ENCODE results near the gene SFMBT1. TPM values are rescaled to one million over a fixed set of nuclear protein-coding genes. Genes with fewer than 3 reads are reported as not detected.

SFMBT1 gene
- polyA plus RNA-seq, 1 donor from 2014 or later = 17.8 TPM

- peaks cover 4 to 8% (median 5%) of the 10 kb centered on the region in 3 donors for H3K4me1 Mint-ChIP-seq
- peaks cover 1% of the 10 kb centered on the region for H3K36me3 Mint-ChIP-seq
- no peak overlapping the region for H3K4me3 Mint-ChIP-seq
- no peaks in the 10 kb centered on the region for H3K27me3 Mint-ChIP-seq
- H3K9me3 Mint-ChIP-seq = no peaks in the 10 kb centered on the region
- H3K27ac Mint-ChIP-seq = no peak overlapping the region
Measured at GRCh38 chr3:53077476-53078220, 31.8 kb upstream of the SFMBT1 start.

GRCh38 chr3:53075743-53076140 lies 29.9 kb upstream of the SFMBT1 start:
- Mint-ChIP-seq H3K9me3 (no peaks in the 10 kb centered on the region), H3K36me3 (no peaks in the 10 kb centered on the region), H3K27me3 (no peaks in the 10 kb centered on the region), H3K4me3 (no peak overlapping the region), H3K27ac (peak overlapping the region in 1 of 3 donors; percentile 40), H3K4me1 (peaks cover 10 to 12% (median 10%) of the 10 kb centered on the region in 3 donors)

DNA sequence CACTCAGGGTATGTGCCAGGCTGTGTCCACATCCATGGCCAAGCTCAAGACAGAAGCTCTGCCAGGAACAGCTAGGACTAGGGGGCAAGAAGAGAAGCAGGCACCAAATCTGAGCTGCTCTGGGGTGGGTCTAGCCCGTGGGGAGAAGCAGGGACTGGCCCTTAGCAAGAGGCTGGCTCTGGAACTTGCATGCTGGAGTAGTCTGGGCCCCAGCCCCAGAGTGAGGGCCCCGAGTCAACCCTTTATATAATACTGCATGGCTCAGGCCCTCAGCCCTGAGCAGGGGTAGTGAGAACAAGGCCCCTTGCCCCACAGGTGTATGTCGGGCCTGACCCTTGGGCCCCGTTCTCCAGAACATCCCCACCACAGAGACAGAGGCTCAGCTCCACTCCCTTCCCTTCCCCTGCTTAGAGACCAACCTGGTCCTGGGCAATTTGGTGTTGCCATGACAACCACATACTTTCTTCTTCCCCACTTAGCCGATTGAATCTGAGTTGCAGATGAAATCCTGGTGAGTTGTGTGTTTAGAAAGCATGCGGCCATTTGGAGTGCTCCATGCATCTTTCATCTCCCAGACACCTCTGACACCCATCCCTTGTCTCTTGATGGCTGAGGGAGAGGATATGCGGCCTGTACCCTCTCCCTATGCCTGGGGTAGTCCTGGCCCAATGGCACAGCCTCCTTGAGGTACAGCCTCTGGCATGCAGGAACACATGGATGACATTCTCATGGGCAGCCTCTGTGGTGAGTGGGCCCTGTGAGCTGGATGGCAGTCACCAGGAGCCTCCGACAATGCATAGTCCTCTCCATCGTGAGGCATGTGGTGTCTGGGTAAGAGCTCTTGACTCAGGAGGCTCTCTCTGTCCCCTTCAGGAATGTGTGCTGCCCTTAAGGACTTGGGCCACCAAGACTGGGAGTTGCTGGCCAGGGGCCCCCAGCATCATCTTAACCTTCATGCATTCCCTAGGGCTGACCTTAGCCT lies 29.2 kb upstream of the SFMBT1 start:
- peak overlapping the region in 1 of 4 donors; percentile 74 for H3K4me3 Mint-ChIP-seq
- H3K36me3 Mint-ChIP-seq = no peaks in the 10 kb centered on the region
- H3K9me3 Mint-ChIP-seq = no peaks in the 10 kb centered on the region
- peak overlapping the region in 1 of 3 donors; percentile 40 for H3K27ac Mint-ChIP-seq
- no peaks in the 10 kb centered on the region for H3K27me3 Mint-ChIP-seq
- H3K4me1 Mint-ChIP-seq = peaks cover 10 to 12% (median 10%) of the 10 kb centered on the region in 3 donors

DNA sequence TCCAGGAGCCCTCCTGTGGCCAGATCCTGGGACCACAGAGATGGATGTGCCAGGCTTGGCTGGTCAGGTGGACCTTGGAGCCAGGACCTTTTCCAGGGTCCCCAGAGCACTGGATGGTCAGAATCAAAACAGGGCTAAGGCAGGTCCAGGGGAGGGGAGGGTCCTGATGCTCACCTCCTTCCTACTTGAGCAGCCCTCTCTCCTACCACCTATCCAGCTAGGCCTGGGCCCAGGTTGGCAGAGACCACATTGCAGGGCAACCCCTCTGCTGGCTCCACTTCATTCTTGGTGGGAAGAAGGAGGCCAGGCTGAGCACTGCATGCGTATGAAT lies 28.5 kb upstream of the SFMBT1 start:
- H3K36me3 Mint-ChIP-seq = no peaks in the 10 kb centered on the region
- peak overlapping the region in 3 of 4 donors; percentile 34 to 74 (median 59) for H3K4me3 Mint-ChIP-seq
- H3K27ac Mint-ChIP-seq = no peak overlapping the region
- H3K27me3 Mint-ChIP-seq = no peaks in the 10 kb centered on the region
- H3K9me3 Mint-ChIP-seq = no peaks in the 10 kb centered on the region
- peaks cover 10 to 12% (median 10%) of the 10 kb centered on the region in 3 donors for H3K4me1 Mint-ChIP-seq

DNA sequence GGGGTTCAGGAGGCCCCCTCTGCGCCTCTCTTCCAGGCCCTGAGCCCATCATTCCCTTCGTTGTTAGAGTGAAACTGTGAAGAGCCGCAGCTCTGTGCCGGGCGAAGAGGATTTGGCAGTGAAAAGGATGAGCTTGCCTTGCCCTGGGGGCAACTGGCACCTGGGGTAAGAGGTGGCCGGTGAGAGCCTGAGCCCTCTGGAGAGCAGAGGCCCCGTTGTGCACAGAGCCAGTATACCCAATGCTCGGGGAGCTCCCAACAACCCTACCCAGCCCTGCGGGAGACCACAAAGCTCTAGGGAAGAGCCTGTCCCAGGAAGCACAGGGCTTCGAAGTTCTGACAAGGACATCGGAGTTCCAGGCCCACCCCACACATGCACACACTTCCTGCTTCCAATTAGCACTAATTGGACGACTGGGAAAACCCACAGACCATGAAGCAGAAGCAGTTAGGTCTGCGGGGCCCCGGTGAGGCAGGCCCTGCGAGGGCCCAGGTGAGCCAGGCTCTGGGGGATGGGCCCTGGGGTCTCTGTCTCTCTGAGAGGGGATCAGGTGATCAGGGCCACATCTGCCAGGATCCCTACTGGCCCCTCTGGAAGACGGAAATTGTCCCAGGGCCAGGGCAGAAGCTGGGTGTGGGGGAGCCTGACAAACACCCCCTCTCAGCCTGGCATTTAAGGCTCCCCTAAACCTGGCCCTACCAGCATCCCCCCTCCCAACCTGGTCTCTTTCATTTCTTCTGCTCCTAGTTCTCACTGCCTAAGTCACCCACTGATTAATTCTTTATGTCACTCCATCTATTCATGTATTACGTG lies 27.9 kb upstream of the SFMBT1 start:
- peak overlapping the region in 2 of 3 donors; percentile 21 to 89 for H3K27ac Mint-ChIP-seq
- no peaks in the 10 kb centered on the region for H3K27me3 Mint-ChIP-seq
- H3K9me3 Mint-ChIP-seq = no peaks in the 10 kb centered on the region
- H3K4me3 Mint-ChIP-seq = peak overlapping the region; percentile 90 to 95 (median 94)
- H3K36me3 Mint-ChIP-seq = no peaks in the 10 kb centered on the region
- peaks cover 10 to 12% (median 10%) of the 10 kb centered on the region in 3 donors for H3K4me1 Mint-ChIP-seq

GRCh38 chr3:53072653-53073552 lies 27.0 kb upstream of the SFMBT1 start:
- no peaks in the 10 kb centered on the region for H3K27me3 Mint-ChIP-seq
- no peaks in the 10 kb centered on the region for H3K36me3 Mint-ChIP-seq
- peak overlapping the region; percentile 90 to 95 (median 94) for H3K4me3 Mint-ChIP-seq
- peaks cover 10 to 12% (median 10%) of the 10 kb centered on the region in 3 donors for H3K4me1 Mint-ChIP-seq
- H3K27ac Mint-ChIP-seq = peak overlapping the region; percentile 62 to 93 (median 87)
- no peaks in the 10 kb centered on the region for H3K9me3 Mint-ChIP-seq

DNA sequence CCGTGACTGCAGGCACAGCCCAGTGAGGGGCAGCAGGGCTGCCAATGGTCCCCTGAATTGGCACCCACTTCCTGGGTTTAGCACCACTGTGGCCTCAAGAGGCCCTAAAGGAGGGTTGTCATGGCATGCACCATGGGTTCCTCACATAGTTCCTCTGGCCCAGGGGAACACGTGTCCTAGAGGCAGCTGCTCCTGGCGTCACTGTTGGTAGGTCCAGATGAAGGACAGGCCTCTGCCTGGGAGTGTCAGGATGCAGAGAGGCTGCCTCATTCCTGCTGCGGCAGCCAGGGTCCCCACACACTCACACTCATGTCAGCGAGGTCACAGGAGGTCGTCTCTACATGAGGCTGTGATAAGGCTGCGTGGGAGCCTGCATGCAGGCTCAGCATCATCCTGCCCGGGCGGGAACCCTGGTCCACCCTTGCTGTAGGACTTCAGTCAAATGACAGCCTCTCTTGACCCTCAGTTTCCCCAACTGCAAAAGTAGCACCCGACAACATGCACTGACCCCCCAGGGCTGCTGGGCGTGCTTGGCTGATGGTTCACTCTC lies 26.1 kb upstream of the SFMBT1 start:
- Mint-ChIP-seq H3K27me3 (no peaks in the 10 kb centered on the region), H3K4me3 (peak overlapping the region; percentile 60 to 95 (median 92)), H3K27ac (no peak overlapping the region), H3K4me1 (peaks cover 10 to 12% (median 10%) of the 10 kb centered on the region in 3 donors), H3K36me3 (no peaks in the 10 kb centered on the region), H3K9me3 (no peaks in the 10 kb centered on the region)

GRCh38 chr3:53069422-53070068 lies 23.7 kb upstream of the SFMBT1 start:
- Mint-ChIP-seq H3K36me3 (peaks cover 5% of the 10 kb centered on the region), H3K4me1 (peaks cover 10 to 12% (median 10%) of the 10 kb centered on the region in 3 donors), H3K27ac (no peak overlapping the region), H3K4me3 (no peak overlapping the region), H3K9me3 (no peaks in the 10 kb centered on the region), H3K27me3 (peaks cover 5% of the 10 kb centered on the region)

GRCh38 chr3:53068176-53068575 lies 22.3 kb upstream of the SFMBT1 start:
- Mint-ChIP-seq H3K9me3 (no peaks in the 10 kb centered on the region), H3K4me1 (peaks cover 7 to 8% (median 7%) of the 10 kb centered on the region in 3 donors), H3K36me3 (peaks cover 7% of the 10 kb centered on the region), H3K27me3 (peaks cover 11% of the 10 kb centered on the region), H3K27ac (no peak overlapping the region), H3K4me3 (no peak overlapping the region)

GRCh38 chr3:53067567-53067966 lies 21.7 kb upstream of the SFMBT1 start:
- H3K27me3 Mint-ChIP-seq = peaks cover 11% of the 10 kb centered on the region
- no peak overlapping the region for H3K27ac Mint-ChIP-seq
- peaks cover 4 to 6% (median 5%) of the 10 kb centered on the region in 3 donors for H3K4me1 Mint-ChIP-seq
- no peak overlapping the region for H3K4me3 Mint-ChIP-seq
- H3K36me3 Mint-ChIP-seq = peaks cover 7% of the 10 kb centered on the region
- H3K9me3 Mint-ChIP-seq = no peaks in the 10 kb centered on the region

DNA sequence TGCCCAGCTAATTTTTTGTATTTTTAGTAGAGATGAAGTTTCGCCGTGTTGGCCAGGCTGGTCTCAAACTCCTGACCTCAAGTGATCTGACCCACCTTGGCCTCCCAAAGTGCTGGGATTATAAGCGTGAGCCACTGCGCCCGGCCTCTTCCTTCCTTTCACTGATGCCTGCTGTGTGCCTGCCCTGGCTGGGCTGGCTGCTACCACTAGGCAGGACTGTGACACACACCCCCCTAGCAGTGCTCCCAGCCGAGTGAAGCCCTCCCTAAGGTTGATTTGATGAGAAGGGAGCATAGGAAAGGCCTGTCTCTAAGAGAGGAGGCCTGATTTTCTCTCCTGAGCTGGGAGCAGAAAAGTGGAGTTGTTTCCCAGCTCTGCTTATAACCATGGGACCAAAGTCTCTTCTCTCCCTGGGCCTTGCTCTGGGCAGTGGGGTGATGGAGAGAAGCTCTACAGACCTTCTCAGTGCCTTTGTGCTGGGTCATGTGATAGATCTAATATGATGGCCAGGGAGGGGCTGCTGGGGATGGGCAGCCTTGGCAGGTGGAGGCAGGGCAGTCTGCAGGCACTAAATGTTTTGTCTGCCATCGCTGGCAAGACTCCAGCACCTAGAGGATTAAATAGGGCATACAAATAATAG lies 20.1 kb upstream of the SFMBT1 start:
- Mint-ChIP-seq H3K4me3 (no peak overlapping the region), H3K9me3 (no peaks in the 10 kb centered on the region), H3K27me3 (peaks cover 16% of the 10 kb centered on the region), H3K27ac (no peak overlapping the region), H3K36me3 (peaks cover 7% of the 10 kb centered on the region), H3K4me1 (peaks cover 0 to 2% (median 0%) of the 10 kb centered on the region in 3 donors)

GRCh38 chr3:53062905-53063304 lies 17.0 kb upstream of the SFMBT1 start:
- Mint-ChIP-seq H3K4me3 (no peak overlapping the region), H3K9me3 (no peaks in the 10 kb centered on the region), H3K27me3 (peaks cover 16% of the 10 kb centered on the region), H3K36me3 (peaks cover 7% of the 10 kb centered on the region), H3K27ac (no peak overlapping the region), H3K4me1 (peaks cover 0 to 2% (median 0%) of the 10 kb centered on the region in 3 donors)

DNA sequence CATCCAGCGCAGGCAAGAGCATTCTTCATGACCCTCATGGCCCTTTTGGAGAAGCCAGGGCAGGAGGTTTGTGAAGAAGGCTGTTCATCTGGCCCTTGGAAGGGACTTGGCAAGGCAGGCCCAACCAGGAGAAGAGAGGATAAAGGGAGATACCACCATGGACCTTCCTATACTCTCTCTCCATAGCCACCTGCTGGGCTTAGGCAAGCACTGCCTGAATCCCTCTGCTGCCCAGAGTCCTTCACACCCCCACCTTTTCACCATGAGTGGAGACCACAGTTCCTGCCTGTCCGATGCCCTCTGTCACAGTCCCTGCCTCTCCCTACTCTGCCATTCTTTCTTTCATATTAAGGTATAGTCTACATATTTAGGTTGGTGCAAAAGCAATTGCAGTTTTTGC lies 10.6 kb upstream of the SFMBT1 start:
- Mint-ChIP-seq H3K9me3 (no peaks in the 10 kb centered on the region), H3K27ac (no peak overlapping the region), H3K36me3 (no peaks in the 10 kb centered on the region), H3K27me3 (peaks cover 3% of the 10 kb centered on the region), H3K4me3 (no peak overlapping the region), H3K4me1 (no peaks in the 10 kb centered on the region)

Data from IgD-negative memory B cell (primary cell).